Measurements from ENCODE around the gene PHPT1. TPM values are rescaled to one million over a fixed set of nuclear protein-coding genes. Genes with fewer than 3 reads are reported as not detected.

The PHPT1 gene
- total and polyA plus RNA-seq, 2 of the 13 experiments (the other 11 are each of a cell fraction or from before 2014, with no cell fraction given) = 189 to 192 TPM

DNA sequence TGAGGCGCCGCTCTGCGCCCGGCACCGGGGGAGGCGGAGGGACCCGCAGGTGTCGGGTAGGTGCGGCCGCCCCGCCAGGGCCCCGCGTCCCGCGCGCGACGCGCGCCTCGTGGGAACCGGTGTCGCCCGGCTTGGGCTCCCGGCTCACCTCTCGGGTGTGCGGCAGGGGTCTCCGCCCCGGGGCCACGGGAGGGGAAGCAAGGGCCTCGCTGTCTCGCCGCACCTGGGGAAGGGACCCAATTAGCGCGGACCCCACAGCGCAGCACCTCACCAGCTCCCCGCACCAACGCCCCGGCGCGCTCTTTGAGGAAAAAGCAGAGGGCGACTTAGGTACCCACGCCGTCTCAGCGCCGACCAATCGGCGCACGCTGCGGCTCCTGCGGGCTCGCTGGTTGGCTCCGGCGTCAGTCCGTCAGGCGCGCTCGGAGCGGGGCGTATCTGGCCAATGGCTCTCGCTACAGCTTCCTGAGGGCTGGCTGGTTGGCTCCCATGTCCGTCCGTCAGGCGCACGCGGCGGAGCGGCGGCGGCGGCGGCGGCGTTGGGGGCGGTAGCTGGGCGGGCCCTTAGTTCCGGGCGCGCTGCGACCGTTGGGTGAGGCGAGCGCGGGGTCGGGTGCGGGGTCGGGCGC is 36.9 kb downstream of the PHPT1 start, which contains the start of gene TRAF2 (continued):
- no peak for TF ChIP-seq NONO (IDR thresholded peaks at IDR 0.05)
- TF ChIP-seq NONO (CRISPR knock-in tag; conservative IDR thresholded peaks at IDR 0.05) = peak; percentile 3
- TF ChIP-seq STAG1 (CRISPR knock-in tag; IDR thresholded peaks at IDR 0.05) = no peak
- peak; percentile 58; the same call in 1 of the 2 replicates for TF ChIP-seq THAP11 (CRISPR knock-in tag; IDR thresholded peaks at IDR 0.05)
- TF ChIP-seq, protein P1, sequence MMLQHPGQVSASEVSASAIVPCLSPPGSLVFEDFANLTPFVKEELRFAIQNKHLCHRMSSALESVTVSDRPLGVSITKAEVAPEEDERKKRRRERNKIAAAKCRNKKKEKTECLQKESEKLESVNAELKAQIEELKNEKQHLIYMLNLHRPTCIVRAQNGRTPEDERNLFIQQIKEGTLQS (CRISPR knock-in tag; IDR thresholded peaks at IDR 0.05) = no peak
- no peak for TF ChIP-seq SCMH1 (CRISPR knock-in tag; IDR thresholded peaks at IDR 0.05; ENCODE audit: borderline replicate concordance)
- no peak for TF ChIP-seq YEATS2 (CRISPR knock-in tag; IDR thresholded peaks at IDR 0.05; ENCODE audit: borderline replicate concordance)
- no peak for TF ChIP-seq MBD4 (IDR thresholded peaks at IDR 0.05; ENCODE audit: borderline replicate concordance, low read length)
- TF ChIP-seq, protein P2, sequence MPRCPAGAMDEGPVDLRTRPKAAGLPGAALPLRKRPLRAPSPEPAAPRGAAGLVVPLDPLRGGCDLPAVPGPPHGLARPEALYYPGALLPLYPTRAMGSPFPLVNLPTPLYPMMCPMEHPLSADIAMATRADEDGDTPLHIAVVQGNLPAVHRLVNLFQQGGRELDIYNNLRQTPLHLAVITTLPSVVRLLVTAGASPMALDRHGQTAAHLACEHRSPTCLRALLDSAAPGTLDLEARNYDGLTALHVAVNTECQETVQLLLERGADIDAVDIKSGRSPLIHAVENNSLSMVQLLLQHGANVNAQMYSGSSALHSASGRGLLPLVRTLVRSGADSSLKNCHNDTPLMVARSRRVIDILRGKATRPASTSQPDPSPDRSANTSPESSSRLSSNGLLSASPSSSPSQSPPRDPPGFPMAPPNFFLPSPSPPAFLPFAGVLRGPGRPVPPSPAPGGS (CRISPR knock-in tag; IDR thresholded peaks at IDR 0.05) = peak; percentile 69; the same call in 1 of the 2 replicates
- TF ChIP-seq MED1 (CRISPR knock-in tag; IDR thresholded peaks at IDR 0.05) = peak; percentile 54
- TF ChIP-seq ZNF343 (CRISPR knock-in tag; IDR thresholded peaks at IDR 0.05) = no peak
- TF ChIP-seq ATF7-NPFF (CRISPR knock-in tag; IDR thresholded peaks at IDR 0.05; ENCODE audit: low read depth) = 0 out of 2 replicates have a peak, but pooled peaks have one; percentile 18
- peak; percentile 35; the same call in 1 of the 2 replicates for TF ChIP-seq ZSCAN9 (CRISPR knock-in tag; IDR thresholded peaks at IDR 0.05; ENCODE audit: borderline replicate concordance)
- TF ChIP-seq, protein P3, sequence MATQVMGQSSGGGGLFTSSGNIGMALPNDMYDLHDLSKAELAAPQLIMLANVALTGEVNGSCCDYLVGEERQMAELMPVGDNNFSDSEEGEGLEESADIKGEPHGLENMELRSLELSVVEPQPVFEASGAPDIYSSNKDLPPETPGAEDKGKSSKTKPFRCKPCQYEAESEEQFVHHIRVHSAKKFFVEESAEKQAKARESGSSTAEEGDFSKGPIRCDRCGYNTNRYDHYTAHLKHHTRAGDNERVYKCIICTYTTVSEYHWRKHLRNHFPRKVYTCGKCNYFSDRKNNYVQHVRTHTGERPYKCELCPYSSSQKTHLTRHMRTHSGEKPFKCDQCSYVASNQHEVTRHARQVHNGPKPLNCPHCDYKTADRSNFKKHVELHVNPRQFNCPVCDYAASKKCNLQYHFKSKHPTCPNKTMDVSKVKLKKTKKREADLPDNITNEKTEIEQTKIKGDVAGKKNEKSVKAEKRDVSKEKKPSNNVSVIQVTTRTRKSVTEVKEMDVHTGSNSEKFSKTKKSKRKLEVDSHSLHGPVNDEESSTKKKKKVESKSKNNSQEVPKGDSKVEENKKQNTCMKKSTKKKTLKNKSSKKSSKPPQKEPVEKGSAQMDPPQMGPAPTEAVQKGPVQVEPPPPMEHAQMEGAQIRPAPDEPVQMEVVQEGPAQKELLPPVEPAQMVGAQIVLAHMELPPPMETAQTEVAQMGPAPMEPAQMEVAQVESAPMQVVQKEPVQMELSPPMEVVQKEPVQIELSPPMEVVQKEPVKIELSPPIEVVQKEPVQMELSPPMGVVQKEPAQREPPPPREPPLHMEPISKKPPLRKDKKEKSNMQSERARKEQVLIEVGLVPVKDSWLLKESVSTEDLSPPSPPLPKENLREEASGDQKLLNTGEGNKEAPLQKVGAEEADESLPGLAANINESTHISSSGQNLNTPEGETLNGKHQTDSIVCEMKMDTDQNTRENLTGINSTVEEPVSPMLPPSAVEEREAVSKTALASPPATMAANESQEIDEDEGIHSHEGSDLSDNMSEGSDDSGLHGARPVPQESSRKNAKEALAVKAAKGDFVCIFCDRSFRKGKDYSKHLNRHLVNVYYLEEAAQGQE (IDR thresholded peaks at IDR 0.05; ENCODE audit: borderline replicate concordance in 1 of 2, low read depth in 1 of 2, low read length in 2 of 2) = no peak
- TF ChIP-seq ZNF446 (CRISPR knock-in tag; IDR thresholded peaks at IDR 0.05) = no peak
- no peak for TF ChIP-seq XBP1 (CRISPR knock-in tag; IDR thresholded peaks at IDR 0.05)
- peak; percentile 34 for TF ChIP-seq SKI (IDR thresholded peaks at IDR 0.05; ENCODE audit: partially characterized antibody)
- TF ChIP-seq PHB2 (IDR thresholded peaks at IDR 0.05; ENCODE audit: partially characterized antibody) = no peak
- TF ChIP-seq FOXJ3 (CRISPR knock-in tag; IDR thresholded peaks at IDR 0.05; ENCODE audit: borderline replicate concordance) = no peak; the same call in 1 of the 2 replicates
- TF ChIP-seq NFYC (CRISPR knock-in tag; IDR thresholded peaks at IDR 0.05) = peak; percentile 99
- no peak for TF ChIP-seq ZNF382 (CRISPR knock-in tag; IDR thresholded peaks at IDR 0.05; ENCODE audit: borderline replicate concordance)

Measured in HepG2 (cell line).